ENCODE measurements around the gene HMGXB3.
"Not testable (repeated sequence)": the region's sequence is repeated elsewhere in the genome, so short reads cannot be mapped to it uniquely, and the experiment has no call there.

The HMGXB3 gene

GRCh38 chr5:150080696-150081435 lies 80.3 kb downstream of the HMGXB3 start:
- Histone ChIP-seq H3K4me1 (ENCODE audit: control insufficient read depth, insufficient read depth, low read length) (peaks cover 7% of the 10 kb centered on the region), H3K27me3 (ENCODE audit: control insufficient read depth, insufficient read depth, low read length) (no peaks in the 10 kb centered on the region), H3K9ac (ENCODE audit: low read depth, low read length) (no peak overlapping the region), H3K27ac (ENCODE audit: low read depth, low read length) (no peak overlapping the region), H3K36me3 (ENCODE audit: control insufficient read depth, insufficient read depth, low read length) (no peaks in the 10 kb centered on the region), H3K9me3 (ENCODE audit: control insufficient read depth, insufficient read depth, low read length) (no peaks in the 10 kb centered on the region), H3K4me3 (ENCODE audit: low read depth, low read length) (no peak overlapping the region)

GRCh38 chr5:150081541-150082283 lies 81.2 kb downstream of the HMGXB3 start:
- H3K27me3 ChIP-seq (ENCODE audit: control insufficient read depth, insufficient read depth, low read length) = no peaks in the 10 kb centered on the region
- no peak overlapping the region for H3K9ac ChIP-seq (ENCODE audit: low read depth, low read length)
- no peak overlapping the region for H3K4me3 ChIP-seq (ENCODE audit: low read depth, low read length)

GRCh38 chr5:150082374-150082773 lies 81.8 kb downstream of the HMGXB3 start:
- Histone ChIP-seq H3K9ac (ENCODE audit: low read depth, low read length) (no peak overlapping the region), H3K4me3 (ENCODE audit: low read depth, low read length) (no peak overlapping the region), H3K27me3 (ENCODE audit: control insufficient read depth, insufficient read depth, low read length) (no peaks in the 10 kb centered on the region), H3K9me3 (ENCODE audit: control insufficient read depth, insufficient read depth, low read length) (no peaks in the 10 kb centered on the region), H3K4me1 (ENCODE audit: control insufficient read depth, insufficient read depth, low read length) (peaks cover 7% of the 10 kb centered on the region), H3K36me3 (ENCODE audit: control insufficient read depth, insufficient read depth, low read length) (no peaks in the 10 kb centered on the region), H3K27ac (ENCODE audit: low read depth, low read length) (no peak overlapping the region)

More at GRCh38 chr5:150081541-150082283, 81.2 kb downstream of the HMGXB3 start:
- Histone ChIP-seq H3K4me1 (ENCODE audit: control insufficient read depth, insufficient read depth, low read length) (peaks cover 7% of the 10 kb centered on the region), H3K36me3 (ENCODE audit: control insufficient read depth, insufficient read depth, low read length) (no peaks in the 10 kb centered on the region), H3K9me3 (ENCODE audit: control insufficient read depth, insufficient read depth, low read length) (no peaks in the 10 kb centered on the region), H3K27ac (ENCODE audit: low read depth, low read length) (peak overlapping the region; percentile 57)

GRCh38 chr5:150082889-150083288 lies 82.3 kb downstream of the HMGXB3 start:
- Histone ChIP-seq H3K27ac (ENCODE audit: low read depth, low read length) (no peak overlapping the region), H3K9ac (ENCODE audit: low read depth, low read length) (no peak overlapping the region), H3K27me3 (ENCODE audit: control insufficient read depth, insufficient read depth, low read length) (no peaks in the 10 kb centered on the region), H3K36me3 (ENCODE audit: control insufficient read depth, insufficient read depth, low read length) (no peaks in the 10 kb centered on the region), H3K9me3 (ENCODE audit: control insufficient read depth, insufficient read depth, low read length) (no peaks in the 10 kb centered on the region), H3K4me3 (ENCODE audit: low read depth, low read length) (no peak overlapping the region), H3K4me1 (ENCODE audit: control insufficient read depth, insufficient read depth, low read length) (peaks cover 7% of the 10 kb centered on the region)

- H3K4me1 ChIP-seq (ENCODE audit: control insufficient read depth, insufficient read depth, low read length); H3K9me3 ChIP-seq (ENCODE audit: control insufficient read depth, insufficient read depth, low read length); H3K9ac ChIP-seq (ENCODE audit: low read depth, low read length); H3K27me3 ChIP-seq (ENCODE audit: control insufficient read depth, insufficient read depth, low read length); H3K27ac ChIP-seq (ENCODE audit: low read depth, low read length); H3K4me3 ChIP-seq (ENCODE audit: low read depth, low read length); H3K36me3 ChIP-seq (ENCODE audit: control insufficient read depth, insufficient read depth, low read length): not testable (repeated sequence)
Observed at GRCh38 chr5:150084754-150085153, 84.2 kb downstream of the HMGXB3 start.

GRCh38 chr5:150085191-150085912 lies 84.8 kb downstream of the HMGXB3 start:
- Histone ChIP-seq H3K27me3 (ENCODE audit: control insufficient read depth, insufficient read depth, low read length) (no peaks in the 10 kb centered on the region), H3K36me3 (ENCODE audit: control insufficient read depth, insufficient read depth, low read length) (no peaks in the 10 kb centered on the region), H3K4me1 (ENCODE audit: control insufficient read depth, insufficient read depth, low read length) (peaks cover 7% of the 10 kb centered on the region), H3K27ac (ENCODE audit: low read depth, low read length) (no peak overlapping the region), H3K9me3 (ENCODE audit: control insufficient read depth, insufficient read depth, low read length) (no peaks in the 10 kb centered on the region), H3K4me3 (ENCODE audit: low read depth, low read length) (no peak overlapping the region), H3K9ac (ENCODE audit: low read depth, low read length) (no peak overlapping the region)

DNA sequence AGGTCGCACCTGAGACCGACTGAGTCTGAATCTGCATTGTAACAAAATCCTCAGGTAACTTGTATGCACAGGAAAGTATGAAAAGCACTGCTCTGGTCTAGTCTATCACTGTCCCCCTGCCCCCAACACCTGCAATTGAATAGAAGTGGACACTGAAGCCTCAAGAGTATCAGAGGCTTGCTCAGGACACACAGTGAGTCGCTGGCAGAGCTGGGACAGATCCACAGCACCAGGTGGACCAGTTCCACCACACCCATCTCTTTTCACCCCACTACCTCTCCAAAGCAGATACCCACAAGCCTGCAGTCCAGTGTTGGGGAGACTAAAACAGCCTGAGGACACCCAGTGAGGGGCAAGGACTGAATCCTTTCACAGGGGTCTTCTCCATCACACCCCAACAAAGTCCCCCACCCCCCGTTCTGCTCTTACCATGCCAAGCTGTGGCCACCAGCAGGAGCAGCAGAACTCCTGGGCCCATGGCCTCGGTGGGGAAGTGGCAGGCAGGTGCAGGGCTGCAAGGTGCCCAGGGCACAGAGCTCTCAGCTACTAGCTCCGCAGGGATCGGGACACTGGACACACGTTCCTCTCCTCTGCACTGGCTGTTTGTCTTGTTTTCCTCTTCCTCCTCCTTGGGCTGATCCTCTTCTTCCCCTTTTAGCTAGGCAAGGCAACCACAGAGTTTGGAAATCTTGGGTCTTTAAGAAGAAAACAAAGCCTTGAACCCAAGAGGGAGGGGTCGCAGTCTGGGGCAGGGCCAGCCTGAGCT lies 85.6 kb downstream of the HMGXB3 start, which contains the start of gene CSF1R:
Gene CSF1R (minus strand): TSS at position 605 of the 766 bp plus-strand sequence. CDS start 127 bp downstream, at position 478.
- H3K27ac ChIP-seq (ENCODE audit: low read depth, low read length) = no peak within 1 kb of the TSS
- no peaks in the 10 kb centered on the region for H3K9me3 ChIP-seq (ENCODE audit: control insufficient read depth, insufficient read depth, low read length)
- no peaks in the 10 kb centered on the region for H3K36me3 ChIP-seq (ENCODE audit: control insufficient read depth, insufficient read depth, low read length)
- no peak within 1 kb of the TSS for H3K4me3 ChIP-seq (ENCODE audit: low read depth, low read length)
- H3K4me1 ChIP-seq (ENCODE audit: control insufficient read depth, insufficient read depth, low read length) = peaks cover 7% of the 10 kb centered on the region
- no peak within 1 kb of the TSS for H3K9ac ChIP-seq (ENCODE audit: low read depth, low read length)
- no peaks in the 10 kb centered on the region for H3K27me3 ChIP-seq (ENCODE audit: control insufficient read depth, insufficient read depth, low read length)

- no peak overlapping the region for H3K9ac ChIP-seq (ENCODE audit: low read depth, low read length)
- no peak overlapping the region for H3K4me3 ChIP-seq (ENCODE audit: low read depth, low read length)
- H3K36me3 ChIP-seq (ENCODE audit: control insufficient read depth, insufficient read depth, low read length) = no peaks in the 10 kb centered on the region
- H3K9me3 ChIP-seq (ENCODE audit: control insufficient read depth, insufficient read depth, low read length) = no peaks in the 10 kb centered on the region
- no peaks in the 10 kb centered on the region for H3K4me1 ChIP-seq (ENCODE audit: control insufficient read depth, insufficient read depth, low read length)
- H3K27me3 ChIP-seq (ENCODE audit: control insufficient read depth, insufficient read depth, low read length) = no peaks in the 10 kb centered on the region
- H3K27ac ChIP-seq (ENCODE audit: low read depth, low read length) = no peak overlapping the region
Observed at GRCh38 chr5:150092159-150092787, 91.7 kb downstream of the HMGXB3 start.

DNA sequence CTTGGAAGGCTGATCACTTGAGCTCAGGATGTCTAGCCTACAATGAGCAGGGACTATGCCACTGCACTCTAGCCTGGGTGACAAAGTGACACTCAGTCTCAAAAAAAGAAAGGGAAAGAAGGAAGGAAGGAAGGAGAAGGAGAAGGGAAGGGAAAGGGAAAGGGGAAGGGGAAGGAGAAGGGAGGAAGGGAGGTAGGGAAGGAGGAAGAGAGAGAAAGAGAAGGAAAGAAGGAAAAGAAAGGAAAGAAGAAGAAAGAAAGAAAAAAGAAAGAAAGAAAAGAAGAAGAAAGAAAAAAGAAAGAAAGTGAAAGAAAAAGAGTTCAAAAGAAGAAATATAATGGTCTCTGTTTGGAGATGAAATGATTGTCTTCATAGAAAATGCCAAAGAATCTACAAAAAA lies 96.6 kb downstream of the HMGXB3 start:
- no peak overlapping the region for H3K4me3 ChIP-seq (ENCODE audit: low read depth, low read length)
- H3K36me3 ChIP-seq (ENCODE audit: control insufficient read depth, insufficient read depth, low read length) = no peaks in the 10 kb centered on the region
- no peaks in the 10 kb centered on the region for H3K27me3 ChIP-seq (ENCODE audit: control insufficient read depth, insufficient read depth, low read length)
- no peaks in the 10 kb centered on the region for H3K4me1 ChIP-seq (ENCODE audit: control insufficient read depth, insufficient read depth, low read length)
- H3K27ac ChIP-seq (ENCODE audit: low read depth, low read length) = no peak overlapping the region
- H3K9me3 ChIP-seq (ENCODE audit: control insufficient read depth, insufficient read depth, low read length) = no peaks in the 10 kb centered on the region
- no peak overlapping the region for H3K9ac ChIP-seq (ENCODE audit: low read depth, low read length)

DNA sequence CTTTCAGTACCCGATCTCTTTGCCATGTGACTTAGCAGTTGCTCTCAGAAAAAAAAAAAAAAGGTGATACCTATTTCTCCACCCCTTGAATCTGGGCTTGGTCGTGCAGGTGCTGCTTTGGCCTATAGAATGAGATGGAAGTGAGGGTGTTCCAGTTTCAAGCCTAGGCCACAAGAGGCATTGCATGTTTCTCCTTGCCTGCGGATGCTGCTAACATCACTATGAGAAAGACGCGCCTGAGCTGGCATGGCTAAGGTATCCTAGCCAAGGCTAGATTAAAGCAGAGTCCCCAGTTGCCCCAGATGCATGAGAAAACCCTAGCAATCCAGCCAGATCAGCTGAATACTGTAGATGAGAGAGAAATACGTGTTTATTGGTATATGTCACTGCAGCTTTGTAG lies 100.5 kb downstream of the HMGXB3 start:
- Histone ChIP-seq H3K27ac (ENCODE audit: low read depth, low read length) (no peak overlapping the region), H3K4me1 (ENCODE audit: control insufficient read depth, insufficient read depth, low read length) (no peaks in the 10 kb centered on the region), H3K9me3 (ENCODE audit: control insufficient read depth, insufficient read depth, low read length) (no peaks in the 10 kb centered on the region), H3K4me3 (ENCODE audit: low read depth, low read length) (no peak overlapping the region), H3K36me3 (ENCODE audit: control insufficient read depth, insufficient read depth, low read length) (no peaks in the 10 kb centered on the region), H3K9ac (ENCODE audit: low read depth, low read length) (no peak overlapping the region), H3K27me3 (ENCODE audit: control insufficient read depth, insufficient read depth, low read length) (no peaks in the 10 kb centered on the region)
